Smooth muscle cell (in vitro differentiated cells): ENCODE measurements around the gene DENND6B. TPM values are rescaled to one million over a fixed set of nuclear protein-coding genes. Genes with fewer than 3 reads are reported as not detected.

Experiments
- DNase-seq: peaks from one replicate; lab custom pipeline; 2025; ENCODE audit not compliant: unreplicated experiment; lab: John Stamatoyannopoulos, UW
- H2AFZ ChIP-seq: fragments of 200-600 bp; sonication (generic); 2 replicates; pipeline ENCODE4 v1.6.0; 2016; ENCODE audit warnings: antibody characterized with exemption, low read depth, mild to moderate bottlenecking
- H3F3A ChIP-seq: fragments of 200-600 bp; sonication (generic); 2 replicates; pipeline ENCODE4 v1.6.0; 2017; ENCODE audit warnings: antibody characterized with exemption, low read depth
- H3K27ac ChIP-seq: fragments of 200-600 bp; sonication (generic); 2 replicates; pipeline ENCODE4 v1.5.1; 2016; ENCODE audit warnings: low read depth, mild to moderate bottlenecking
- H3K27me3 ChIP-seq: fragments of 200-600 bp; sonication (generic); 2 replicates; pipeline ENCODE4 v1.6.1; 2016; ENCODE audit warnings: low read depth, mild to moderate bottlenecking
- H3K36me3 ChIP-seq: fragments of 200-600 bp; sonication (generic); 2 replicates; pipeline ENCODE4 v1.5.1; 2016; ENCODE audit warnings: low read depth
- H3K4me1 ChIP-seq: fragments of 200-600 bp; sonication (generic); 2 replicates; pipeline ENCODE4 v1.5.1; 2016; ENCODE audit warnings: low read depth
- H3K4me2 ChIP-seq: fragments of 200-600 bp; sonication (generic); 2 replicates; pipeline ENCODE4 v1.6.0; 2016; ENCODE audit warnings: mild to moderate bottlenecking
- H3K4me3 ChIP-seq: fragments of 200-600 bp; sonication (generic); 2 replicates; pipeline ENCODE4 v1.5.1; 2016; ENCODE audit warnings: mild to moderate bottlenecking
- H3K79me2 ChIP-seq: fragments of 200-600 bp; sonication (generic); 2 replicates; pipeline ENCODE4 v1.6.0; 2016; ENCODE audit warnings: low read depth, mild to moderate bottlenecking
- H3K9ac ChIP-seq: fragments of 200-600 bp; sonication (generic); 2 replicates; pipeline ENCODE4 v1.6.0; 2016; ENCODE audit warnings: low read depth
- H3K9me3 ChIP-seq: fragments of 200-600 bp; sonication (generic); replicated peaks from 2 replicates; pipeline ENCODE4 v1.5.1; 2016; ENCODE audit warnings: low read depth
- H4K20me1 ChIP-seq: fragments of 200-600 bp; sonication (generic); 2 replicates; pipeline ENCODE4 v1.6.0; 2016; ENCODE audit warnings: low read depth
- WGBS: methylation state at CpG from one replicate; pipeline ENCODE4 v1.1.7; 2016; ENCODE audit warnings: low lambda C conversion rate; 5-methylcytosine and 5-hydroxymethylcytosine counted together
- polyA plus RNA-seq: library from polyadenylated mRNA; unstranded; fragments of >200 nt; fragmentation: Nextera tagmentation; extraction: Ambion mirVana; gene quantifications from 2 replicates; pipeline ENCODE4 v1.2.1, GENCODE V29; 2016
- total RNA-seq: library from RNA; depleted of rRNA; stranded (reverse); fragments of >200 nt; gene quantifications from 2 replicates; pipeline ENCODE4 v1.2.3, GENCODE V29; 2014
- TF ChIP-seq, protein P1 (sequence below): fragments of 200-600 bp; sonication (generic); IDR thresholded peaks from 2 replicates; pipeline ENCODE4 v1.5.1; 2017; ENCODE audit warnings: borderline replicate concordance, mild to moderate bottlenecking, antibody characterized with exemption; ENCODE audit not compliant: insufficient read depth, poor library complexity, severe bottlenecking

DENND6B gene
- total and polyA plus RNA-seq, 2 experiments from 2014 or later, result 3.1 to 7.8 TPM

DNA sequence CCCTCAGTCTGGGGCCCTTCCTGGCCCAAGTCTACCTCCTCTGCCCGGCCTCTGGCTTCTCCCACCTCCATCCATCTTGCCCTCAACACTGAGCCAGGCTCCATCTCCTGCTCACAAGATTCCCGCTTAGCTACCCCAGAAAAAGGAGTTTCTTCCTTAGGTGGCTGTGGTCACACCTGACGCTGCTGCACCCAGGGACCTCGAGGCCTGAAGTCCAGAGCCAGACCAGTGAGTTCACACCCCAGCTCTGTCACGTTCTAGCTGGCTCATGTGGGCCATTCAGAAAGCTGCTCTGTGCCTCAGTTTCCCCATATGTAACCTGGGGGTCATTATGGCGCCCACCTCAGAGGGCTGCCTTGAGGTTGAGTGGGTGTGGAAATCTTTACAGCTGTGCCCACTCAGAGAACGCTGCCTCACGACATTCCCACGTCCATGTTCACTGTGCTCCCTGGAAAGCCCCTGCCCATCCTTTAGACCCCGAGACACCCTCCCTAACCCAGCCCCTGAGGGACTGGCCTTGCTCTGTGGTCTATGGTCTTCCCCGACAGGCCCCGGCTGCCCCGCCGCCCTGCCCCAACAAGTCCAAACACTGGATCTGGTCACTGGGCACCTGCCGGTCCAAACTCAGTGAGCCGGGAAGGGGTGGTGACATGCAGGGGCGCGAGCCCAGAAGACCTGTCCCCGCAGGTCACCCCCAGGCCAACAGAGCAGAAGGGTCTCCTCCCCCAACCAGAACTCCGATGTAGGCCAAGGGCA is 29.1 kb downstream of the DENND6B start:
- Histone ChIP-seq H3K4me3 (no peak overlapping the region), H2AFZ (no peak overlapping the region), H3F3A (peaks cover 10% of the 10 kb centered on the region), H3K9ac (no peak overlapping the region), H3K27ac (peak overlapping the region; percentile 72), H3K36me3 (no peaks in the 10 kb centered on the region), H3K4me1 (peaks cover 46% of the 10 kb centered on the region), H3K9me3 (no peaks in the 10 kb centered on the region), H3K27me3 (no peaks in the 10 kb centered on the region), H3K4me2 (peak overlapping the region; percentile 39), H3K79me2 (peaks cover 98% of the 10 kb centered on the region), H4K20me1 (peaks cover 100% of the 10 kb centered on the region)
- WGBS, result 91% methylated on average over 20 of the region's 20 CpGs
- no peak for DNase-seq
- TF ChIP-seq, protein P1, sequence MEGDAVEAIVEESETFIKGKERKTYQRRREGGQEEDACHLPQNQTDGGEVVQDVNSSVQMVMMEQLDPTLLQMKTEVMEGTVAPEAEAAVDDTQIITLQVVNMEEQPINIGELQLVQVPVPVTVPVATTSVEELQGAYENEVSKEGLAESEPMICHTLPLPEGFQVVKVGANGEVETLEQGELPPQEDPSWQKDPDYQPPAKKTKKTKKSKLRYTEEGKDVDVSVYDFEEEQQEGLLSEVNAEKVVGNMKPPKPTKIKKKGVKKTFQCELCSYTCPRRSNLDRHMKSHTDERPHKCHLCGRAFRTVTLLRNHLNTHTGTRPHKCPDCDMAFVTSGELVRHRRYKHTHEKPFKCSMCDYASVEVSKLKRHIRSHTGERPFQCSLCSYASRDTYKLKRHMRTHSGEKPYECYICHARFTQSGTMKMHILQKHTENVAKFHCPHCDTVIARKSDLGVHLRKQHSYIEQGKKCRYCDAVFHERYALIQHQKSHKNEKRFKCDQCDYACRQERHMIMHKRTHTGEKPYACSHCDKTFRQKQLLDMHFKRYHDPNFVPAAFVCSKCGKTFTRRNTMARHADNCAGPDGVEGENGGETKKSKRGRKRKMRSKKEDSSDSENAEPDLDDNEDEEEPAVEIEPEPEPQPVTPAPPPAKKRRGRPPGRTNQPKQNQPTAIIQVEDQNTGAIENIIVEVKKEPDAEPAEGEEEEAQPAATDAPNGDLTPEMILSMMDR, result no peak

DNA sequence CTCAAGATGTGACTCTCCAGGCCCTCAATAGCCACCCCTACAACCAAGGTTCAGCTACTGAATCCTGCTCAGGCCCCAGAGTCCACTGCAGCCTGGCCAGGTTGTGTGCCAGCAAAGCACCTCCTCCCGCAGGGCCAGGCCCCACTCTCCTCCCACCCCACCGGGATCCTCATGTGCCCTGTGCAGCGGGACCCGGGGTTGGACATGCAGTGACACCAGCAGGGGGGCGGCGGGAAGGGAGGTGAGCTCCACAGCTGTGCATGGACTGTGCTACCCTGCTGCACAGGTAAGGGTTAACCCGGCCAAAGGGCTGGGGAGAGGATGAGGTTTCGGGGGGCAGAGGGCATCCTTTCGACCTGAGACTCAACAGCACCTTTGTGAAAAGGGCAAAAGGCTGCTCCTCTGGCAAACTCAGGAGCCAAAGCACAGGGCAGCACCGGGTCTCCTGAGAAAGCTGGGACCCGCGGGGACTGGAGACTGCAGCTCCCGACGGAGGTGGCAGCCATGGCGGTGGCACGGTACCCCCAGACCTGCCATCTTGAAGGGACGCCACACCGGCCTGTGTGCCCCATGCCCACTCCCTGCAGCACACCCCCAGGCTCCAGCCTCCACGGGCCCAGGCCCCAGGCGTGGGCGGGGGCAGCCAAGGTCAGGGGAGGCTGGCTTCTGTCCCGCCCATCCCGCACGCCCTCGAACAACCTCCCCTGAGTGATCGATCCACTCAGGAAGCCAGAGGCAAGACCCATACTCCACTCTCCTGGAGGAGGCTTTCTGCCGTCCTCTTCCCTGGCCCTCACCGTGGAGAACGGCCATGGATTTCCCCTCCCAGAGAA is 29.9 kb downstream of the DENND6B start:
- DNase-seq, result no peak
- TF ChIP-seq, protein P1, result no peak
- Histone ChIP-seq H3K27ac (peak overlapping the region; percentile 72), H3K4me1 (peaks cover 45% of the 10 kb centered on the region), H3K9ac (no peak overlapping the region), H3K36me3 (no peaks in the 10 kb centered on the region), H3F3A (peaks cover 10% of the 10 kb centered on the region), H3K4me2 (peak overlapping the region; percentile 39), H4K20me1 (peaks cover 100% of the 10 kb centered on the region), H3K79me2 (peaks cover 98% of the 10 kb centered on the region), H2AFZ (no peak overlapping the region), H3K4me3 (no peak overlapping the region), H3K9me3 (no peaks in the 10 kb centered on the region), H3K27me3 (no peaks in the 10 kb centered on the region)
- 93% methylated on average over 25 of the region's 29 CpGs for WGBS

GRCh38 chr22:50294319-50294656 is 32.5 kb downstream of the DENND6B start:
- H3K4me2 ChIP-seq, result peak overlapping the region; percentile 84
- H4K20me1 ChIP-seq, result peaks cover 100% of the 10 kb centered on the region
- no peaks in the 10 kb centered on the region for H3K36me3 ChIP-seq
- no peak overlapping the region for H2AFZ ChIP-seq
- peaks cover 98% of the 10 kb centered on the region for H3K79me2 ChIP-seq
- H3F3A ChIP-seq, result peaks cover 10% of the 10 kb centered on the region
- H3K9me3 ChIP-seq, result no peaks in the 10 kb centered on the region
- no peaks in the 10 kb centered on the region for H3K27me3 ChIP-seq
- WGBS, result 65% methylated on average over 5 of the region's 5 CpGs
- H3K4me3 ChIP-seq, result no peak overlapping the region
- H3K27ac ChIP-seq, result peak overlapping the region; percentile 90
- H3K9ac ChIP-seq, result peak overlapping the region; percentile 45
- DNase-seq, result no peak
- TF ChIP-seq, protein P1, result no peak
- H3K4me1 ChIP-seq, result peaks cover 26% of the 10 kb centered on the region
